HepG2 (cell line): ENCODE data around the gene SLC25A47. TPM values are rescaled to one million over a fixed set of nuclear protein-coding genes. Genes with fewer than 3 reads are reported as not detected.
A peak's percentile ranks its signal among the peaks of the same experiment; 100 is the strongest.

ENCODE experiments used
- AHR ChIP-seq: IDR thresholded peaks from 2 replicates; pipeline ENCODE4 v1.6.1; 2018; ENCODE audit warnings: missing genetic modification reagents, missing compliant biosample characterization
- ASH2L ChIP-seq: fragments of 300-600, 200-600 bp; sonication (generic); IDR thresholded peaks from 2 replicates; pipeline ENCODE4 v1.7.0; 2017; ENCODE audit warnings: low read depth, mild to moderate bottlenecking, moderate library complexity, mixed read lengths, low read length; ENCODE audit not compliant: insufficient read length
- ESRRA ChIP-seq: sonication (generic); formaldehyde crosslinking; IDR thresholded peaks from 2 replicates; pipeline ENCODE4 v1.5.1; 2020; ENCODE audit warnings: mild to moderate bottlenecking, low read depth, missing genetic modification reagents
- FOXM1 ChIP-seq: sonication (generic); formaldehyde crosslinking; IDR thresholded peaks from 2 replicates; pipeline ENCODE4 v1.5.0; 2020; ENCODE audit warnings: missing genetic modification reagents
- GLMP ChIP-seq: sonication (generic); formaldehyde crosslinking; IDR thresholded peaks from 2 replicates; pipeline ENCODE4 v1.9.0; 2021; ENCODE audit warnings: missing genetic modification reagents, mild to moderate bottlenecking, borderline replicate concordance
- KAT8 ChIP-seq: IDR thresholded peaks from 2 replicates; pipeline ENCODE4 v1.6.1; 2016; ENCODE audit warnings: missing genetic modification reagents, missing compliant biosample characterization
- MEF2D ChIP-seq: sonication (generic); formaldehyde crosslinking; IDR thresholded peaks from 2 replicates; pipeline ENCODE4 v1.5.1; 2020; ENCODE audit warnings: mild to moderate bottlenecking, missing genetic modification reagents
- MLX ChIP-seq: IDR thresholded peaks from 2 replicates; pipeline ENCODE4 v1.6.1; 2016
- SOX13 ChIP-seq, 3 experiments: fragments of 450-650 bp in 1 of 3; sonication (generic) in 1 of 3; formaldehyde crosslinking in 1 of 3; IDR thresholded peaks in 2 of 3; conservative IDR thresholded peaks in 1 of 3; 2 replicates each; pipeline versions ENCODE4 v1.5.0 to v1.6.1; 2016 to 2020; ENCODE audit warnings: antibody characterized with exemption in 1 of 3, mild to moderate bottlenecking in 1 of 3, missing compliant biosample characterization in 1 of 3, missing genetic modification reagents in 1 of 3, moderate library complexity in 1 of 3
- SRF ChIP-seq: IDR thresholded peaks from 2 replicates; pipeline ENCODE4 v1.6.1; 2011; ENCODE audit warnings: mild to moderate bottlenecking, low read depth, low read length, moderate library complexity
- ZBTB34 ChIP-seq: sonication (generic); formaldehyde crosslinking; IDR thresholded peaks from 2 replicates; pipeline ENCODE4 v1.8.0; 2022; ENCODE audit warnings: mild to moderate bottlenecking, missing genetic modification reagents
- ZBTB49 ChIP-seq: sonication (generic); formaldehyde crosslinking; IDR thresholded peaks from 2 replicates; pipeline ENCODE4 v1.4.0; 2020; ENCODE audit warnings: missing genetic modification reagents, borderline replicate concordance
- ZMYM4 ChIP-seq: sonication (generic); formaldehyde crosslinking; IDR thresholded peaks from 2 replicates; pipeline ENCODE4 v1.8.1; 2023; ENCODE audit warnings: mild to moderate bottlenecking, missing genetic modification reagents
- ZNF251 ChIP-seq: sonication (generic); formaldehyde crosslinking; IDR thresholded peaks from 2 replicates; pipeline ENCODE4 v1.9.0; 2021; ENCODE audit warnings: mild to moderate bottlenecking, missing genetic modification reagents
- ZNF256 ChIP-seq: sonication (generic); formaldehyde crosslinking; conservative IDR thresholded peaks from 2 replicates; pipeline ENCODE4 v1.4.0; 2020; ENCODE audit warnings: missing genetic modification reagents
- ZNF264 ChIP-seq: sonication (generic); formaldehyde crosslinking; IDR thresholded peaks from 2 replicates; pipeline ENCODE4 v1.4.0; 2020; ENCODE audit warnings: missing genetic modification reagents
- ZNF33B ChIP-seq: sonication (generic); formaldehyde crosslinking; IDR thresholded peaks from 2 replicates; pipeline ENCODE4 v1.5.1; 2020; ENCODE audit warnings: mild to moderate bottlenecking, missing genetic modification reagents
- ZNF577 ChIP-seq: sonication (generic); formaldehyde crosslinking; IDR thresholded peaks from 2 replicates; pipeline ENCODE4 v1.4.0; 2020; ENCODE audit warnings: mild to moderate bottlenecking, low read depth, missing genetic modification reagents, borderline replicate concordance
- ZNF616 ChIP-seq: sonication (generic); formaldehyde crosslinking; IDR thresholded peaks from 2 replicates; pipeline ENCODE4 v1.5.0; 2020; ENCODE audit warnings: low read depth, mild to moderate bottlenecking, missing genetic modification reagents
- ZNF710 ChIP-seq: sonication (generic); formaldehyde crosslinking; IDR thresholded peaks from 2 replicates; pipeline ENCODE4 v1.5.0; 2020; ENCODE audit warnings: mild to moderate bottlenecking, missing genetic modification reagents, borderline replicate concordance
- ZNF768 ChIP-seq: sonication (generic); formaldehyde crosslinking; IDR thresholded peaks from 2 replicates; pipeline ENCODE4 v1.4.0; 2020; ENCODE audit warnings: missing genetic modification reagents
- ZNF772 ChIP-seq: sonication (generic); formaldehyde crosslinking; IDR thresholded peaks from 2 replicates; pipeline ENCODE4 v1.5.0; 2020; ENCODE audit warnings: mild to moderate bottlenecking, missing genetic modification reagents
- ZNF891 ChIP-seq: sonication (generic); formaldehyde crosslinking; IDR thresholded peaks from 2 replicates; pipeline ENCODE4 v1.5.0; 2020; ENCODE audit warnings: mild to moderate bottlenecking, missing genetic modification reagents
- ZSCAN31 ChIP-seq: sonication (generic); formaldehyde crosslinking; IDR thresholded peaks from 2 replicates; pipeline ENCODE4 v1.5.0; 2020; ENCODE audit warnings: low read depth, mild to moderate bottlenecking, missing genetic modification reagents
- polyA plus RNA-seq, 8 experiments: library from polyadenylated mRNA; depleted of rRNA in 3 of 8; stranded (reverse) in 7 of 8; unstranded in 1 of 8; fragments of >200 nt; fragmentation: Illumina TruSeq in 4 of 8; extraction: Trizol in 4 of 8; gene quantifications; 2 replicates each; pipeline versions ENCODE4 v1.2.1 to v1.2.3, GENCODE V29; 2011 to 2016; ENCODE audit warnings: low read depth in 4 of 8, missing spikeins in 1 of 8, mixed read lengths in 1 of 8; ENCODE audit not compliant: insufficient read depth in 1 of 8
- total RNA-seq, 5 experiments: library from RNA; depleted of rRNA; stranded (reverse); fragments of >200 nt; fragmentation: Illumina TruSeq; extraction: Trizol; gene quantifications; 2 replicates each; pipeline ENCODE4 v1.2.3, GENCODE V29; 2016; ENCODE audit warnings: low read depth in 1 of 5

Gene SLC25A47
- total and polyA plus RNA-seq, 2 of the 13 experiments (the other 11 are each of a cell fraction or from before 2014, with no cell fraction given) = 1.0 to 1.7 TPM

- no peak for TF ChIP-seq ZNF251
- 0 out of 2 replicates have a peak, but pooled peaks have one; percentile 41 for TF ChIP-seq ESRRA
- no peak for TF ChIP-seq ZNF33B (CRISPR knock-in tag)
- TF ChIP-seq ZNF772 (CRISPR knock-in tag) = peak; percentile 81; the same call in 1 of the 2 replicates
- no peak for TF ChIP-seq AHR (CRISPR knock-in tag)
- no peak for TF ChIP-seq ZNF616 (CRISPR knock-in tag)
- TF ChIP-seq ZNF577 = no peak
- TF ChIP-seq ZNF768 (CRISPR knock-in tag) = peak; percentile 36; the same call in 1 of the 2 replicates
- no peak for TF ChIP-seq SOX13 (IDR thresholded peaks at IDR 0.05)
- no peak for TF ChIP-seq SOX13 (CRISPR knock-in tag; conservative IDR thresholded peaks at IDR 0.05 in 1 of 2, IDR thresholded peaks at IDR 0.05 in 1 of 2)
- TF ChIP-seq ZSCAN31 = no peak
- no peak for TF ChIP-seq ZNF710
- no peak for TF ChIP-seq KAT8 (CRISPR knock-in tag)
- TF ChIP-seq SRF = no peak
- no peak for TF ChIP-seq GLMP (CRISPR knock-in tag)
- no peak for TF ChIP-seq ZNF264
- TF ChIP-seq ASH2L = no peak
- peak; percentile 70; the same call in 1 of the 2 replicates for TF ChIP-seq ZBTB34 (CRISPR knock-in tag)
- TF ChIP-seq ZMYM4 (CRISPR knock-in tag) = no peak
- TF ChIP-seq ZNF891 (CRISPR knock-in tag) = no peak
- TF ChIP-seq FOXM1 (CRISPR knock-in tag) = no peak
- TF ChIP-seq MEF2D (CRISPR knock-in tag) = peak; percentile 25; the same call in 1 of the 2 replicates
- no peak for TF ChIP-seq ZBTB49 (CRISPR knock-in tag)
- no peak for TF ChIP-seq MLX (CRISPR knock-in tag)
- TF ChIP-seq ZNF256 (CRISPR knock-in tag) = no peak
These were observed 2.1 kb downstream of the SLC25A47 start (continued) for GRCh38 chr14:100325231-100325632.
